DOHH2 (cell line): Measurements from ENCODE around the gene SLC26A8.

Experiments
- EZH2phosphoT487 ChIP-seq: fragments of 200-600 bp; sonication (generic); IDR thresholded peaks from 2 replicates; pipeline ENCODE4 v1.6.1; 2017; ENCODE audit warnings: borderline replicate concordance, mild to moderate bottlenecking, antibody characterized with exemption, low read length, moderate library complexity, mixed read lengths
- TF ChIP-seq, protein P1 (sequence below): fragments of 200-600 bp; sonication (generic); IDR thresholded peaks from one replicate; pipeline ENCODE4 v1.5.1; 2014; ENCODE audit warnings: antibody characterized with exemption, mild to moderate bottlenecking, low read depth, low read length; ENCODE audit not compliant: poor library complexity, severe bottlenecking

DNA sequence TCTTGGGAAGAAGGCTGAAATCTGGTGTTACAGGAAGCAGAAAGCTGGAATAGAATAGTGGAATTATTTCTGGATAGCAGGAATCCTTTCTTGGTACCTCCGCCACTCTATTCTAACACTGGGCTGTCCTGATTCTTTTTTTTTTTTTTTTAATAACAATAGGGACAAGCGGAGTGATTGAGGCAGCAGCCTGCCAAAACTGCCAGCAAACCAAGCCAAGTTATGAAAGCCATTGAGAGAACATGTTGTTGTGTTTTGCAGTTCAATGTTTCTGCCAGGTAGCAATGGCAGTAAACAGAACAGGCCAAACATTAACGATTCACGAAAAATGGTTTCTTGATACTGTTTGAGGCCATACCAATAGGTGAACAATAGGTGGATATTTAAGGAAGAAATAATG is 47.1 kb downstream of the SLC26A8 start:
- TF ChIP-seq, protein P1, sequence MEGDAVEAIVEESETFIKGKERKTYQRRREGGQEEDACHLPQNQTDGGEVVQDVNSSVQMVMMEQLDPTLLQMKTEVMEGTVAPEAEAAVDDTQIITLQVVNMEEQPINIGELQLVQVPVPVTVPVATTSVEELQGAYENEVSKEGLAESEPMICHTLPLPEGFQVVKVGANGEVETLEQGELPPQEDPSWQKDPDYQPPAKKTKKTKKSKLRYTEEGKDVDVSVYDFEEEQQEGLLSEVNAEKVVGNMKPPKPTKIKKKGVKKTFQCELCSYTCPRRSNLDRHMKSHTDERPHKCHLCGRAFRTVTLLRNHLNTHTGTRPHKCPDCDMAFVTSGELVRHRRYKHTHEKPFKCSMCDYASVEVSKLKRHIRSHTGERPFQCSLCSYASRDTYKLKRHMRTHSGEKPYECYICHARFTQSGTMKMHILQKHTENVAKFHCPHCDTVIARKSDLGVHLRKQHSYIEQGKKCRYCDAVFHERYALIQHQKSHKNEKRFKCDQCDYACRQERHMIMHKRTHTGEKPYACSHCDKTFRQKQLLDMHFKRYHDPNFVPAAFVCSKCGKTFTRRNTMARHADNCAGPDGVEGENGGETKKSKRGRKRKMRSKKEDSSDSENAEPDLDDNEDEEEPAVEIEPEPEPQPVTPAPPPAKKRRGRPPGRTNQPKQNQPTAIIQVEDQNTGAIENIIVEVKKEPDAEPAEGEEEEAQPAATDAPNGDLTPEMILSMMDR: no peak
- TF ChIP-seq EZH2phosphoT487: no peak
